ENCODE results near the gene ING3. TPM values are rescaled to one million over a fixed set of nuclear protein-coding genes. Genes with fewer than 3 reads are reported as not detected.

Gene ING3
- polyA plus RNA-seq, 4 donors, result 36.6 to 45.7 (median 38.1) TPM

DNA sequence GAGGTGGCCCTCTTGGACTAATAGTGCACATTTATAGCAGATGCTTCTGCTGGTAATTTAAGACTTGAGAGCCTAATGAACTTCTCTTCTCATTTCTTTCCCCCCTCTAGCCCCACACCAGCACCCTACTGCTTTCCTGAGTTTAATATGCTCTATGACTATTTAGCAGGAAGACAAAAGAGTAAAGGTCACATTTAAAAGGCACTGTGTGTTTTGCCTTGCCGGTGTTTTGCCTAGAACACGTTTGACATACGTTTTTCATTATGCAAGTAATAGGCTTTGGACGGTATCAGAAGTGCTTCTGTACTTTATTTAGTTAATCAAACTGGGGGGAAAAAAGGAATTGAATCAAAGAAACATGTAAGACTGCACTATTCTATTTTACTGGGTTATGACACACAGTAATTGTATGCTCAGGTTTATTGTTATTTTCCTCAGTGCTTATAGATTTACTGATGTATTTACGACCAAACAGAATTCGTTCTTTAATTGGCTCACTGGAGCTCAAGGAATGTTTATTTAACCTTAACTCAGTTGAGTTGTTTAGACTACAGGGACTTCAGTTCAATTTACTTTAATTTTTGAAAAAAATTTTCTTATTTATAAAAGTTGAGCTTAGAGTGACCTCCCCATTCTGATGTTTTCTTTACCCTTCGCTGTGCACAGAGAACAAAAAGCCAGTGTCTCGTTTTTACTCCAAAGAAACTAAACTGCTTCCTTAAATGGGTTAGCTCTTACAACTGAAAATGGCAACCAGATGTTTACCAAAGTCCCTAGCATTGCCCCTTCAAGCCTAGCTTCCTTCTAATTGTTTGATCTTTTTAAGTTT is 73.3 kb downstream of the ING3 start:
- no peak for DNase-seq (ENCODE audit: low read depth in 4 of 4, low spot score in 2 of 4)

DNA sequence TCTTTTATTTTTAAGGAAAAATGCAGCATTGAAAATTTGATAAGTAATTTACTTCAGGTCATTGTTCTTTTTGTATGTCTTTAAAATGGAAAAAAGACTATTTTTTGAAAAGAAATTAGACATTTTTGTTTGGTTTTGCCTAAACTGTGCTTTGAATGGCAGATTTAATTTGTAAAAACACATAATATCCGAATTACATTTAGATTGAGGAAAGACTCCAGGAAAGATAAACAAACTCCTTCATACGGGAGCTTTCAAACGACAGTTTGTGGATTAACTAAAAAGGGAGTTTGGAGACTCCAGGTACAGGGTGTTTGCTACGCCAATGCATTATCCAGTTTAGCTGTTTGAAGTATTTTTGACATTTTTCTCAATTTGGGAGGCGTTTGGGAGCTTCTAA is 74.0 kb downstream of the ING3 start:
- DNase-seq (ENCODE audit: low read depth in 4 of 4, low spot score in 2 of 4), result no peak

DNA sequence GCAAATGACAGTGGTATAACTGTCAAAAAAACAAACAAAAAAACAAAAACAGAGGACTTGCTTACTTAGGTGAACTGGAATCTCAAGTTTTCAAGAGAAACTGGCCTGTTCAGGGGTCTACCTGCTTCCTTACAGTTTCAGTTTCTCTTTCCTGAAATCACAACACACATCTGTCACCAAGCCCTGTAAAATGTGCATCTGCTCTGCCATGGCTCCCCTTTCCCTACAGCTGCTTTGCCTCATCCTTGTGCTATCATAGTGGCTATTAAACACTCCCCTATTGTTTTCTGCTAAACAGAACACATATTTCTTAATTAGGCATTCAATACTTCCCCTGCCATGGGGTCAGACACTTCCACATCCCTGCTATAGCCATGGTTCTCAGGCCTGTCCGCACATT is 75.6 kb downstream of the ING3 start:
- no peak for DNase-seq (ENCODE audit: low read depth in 4 of 4, low spot score in 2 of 4)

DNA sequence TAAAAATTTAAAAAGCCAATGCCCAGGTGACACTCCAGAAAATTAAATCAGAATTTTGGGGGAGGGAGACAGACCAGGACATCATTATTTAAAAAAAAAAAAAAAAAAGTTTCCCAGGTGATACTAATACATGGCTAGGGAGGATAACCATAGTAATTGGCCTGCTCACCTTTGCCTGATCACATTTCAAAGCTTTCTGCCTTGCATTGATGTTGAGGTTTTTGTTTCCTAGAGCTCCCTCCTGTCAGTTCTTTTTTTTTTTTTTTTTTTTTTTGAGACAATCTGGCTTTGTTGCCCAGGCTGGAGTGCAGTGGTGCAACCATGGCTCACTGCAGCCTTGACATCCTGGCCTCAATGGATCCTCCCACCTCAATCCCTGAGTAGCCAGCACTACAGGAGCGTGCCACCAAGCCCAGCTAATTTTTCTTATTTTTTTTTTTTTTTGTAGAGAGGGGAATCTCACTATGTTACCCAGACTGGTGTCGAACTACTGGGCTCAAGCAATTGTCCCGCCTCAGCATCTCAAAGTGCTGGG is 76.1 kb downstream of the ING3 start:
- DNase-seq (ENCODE audit: low read depth in 4 of 4, low spot score in 2 of 4), result no peak

Other genes with a start within 250 kb of the ING3 start
- 100 to 1,000 TPM; 152 to 188 (median 170) TPM for gene TSPAN12, start 92.6 kb upstream of the ING3 start, polyA plus RNA-seq (ENCODE audit: insufficient read length in 4 of 4)
- 10 to 100 TPM; 32.0 to 44.4 (median 38.7) TPM for gene CPED1, start 37.9 kb downstream of the ING3 start, polyA plus RNA-seq (ENCODE audit: insufficient read length in 4 of 4)

Measured in left renal cortex interstitium (tissue), 4 donors.